H1 (cell line): ENCODE data around the gene SOX30. TPM values are rescaled to one million over a fixed set of nuclear protein-coding genes. Genes with fewer than 3 reads are reported as not detected.

ENCODE experiments used
- CTCF ChIA-PET: fragments of 300-600 bp; sonication (Branson Sonifier 250); formaldehyde crosslinking; loops from one replicate; lab custom pipeline; 2021; ENCODE audit not compliant: partially characterized antibody; lab: Charles Lee
- POLR2A ChIA-PET: fragments of 300-600 bp; sonication (Branson Sonifier 250); formaldehyde crosslinking; loops from one replicate; lab custom pipeline; 2021; ENCODE audit warnings: inconsistent platforms; ENCODE audit not compliant: partially characterized antibody; lab: Charles Lee
- DNase-seq, 2 experiments: peaks; one replicate each; pipeline versions ENCODE4 v3.0.0 to v3.0.0-alpha.2; 2010 to 2022; ENCODE audit warnings: low spot score in 2 of 2, low read depth in 1 of 2, mixed read lengths in 1 of 2
- FAIRE-seq: peaks from 2 replicates; lab custom pipeline; 2011; peaks lifted over from hg19 to GRCh38; lab: Jason Lieb, UNC
- H2AFZ ChIP-seq: 2 replicates; pipeline ENCODE4 v1.8.1; 2012; ENCODE audit warnings: low read length, inconsistent platforms
- H2AK5ac ChIP-seq: 2 replicates; pipeline ENCODE4 v1.6.1; 2013; ENCODE audit warnings: low read depth, low read length
- H2BK120ac ChIP-seq: replicated peaks from 2 replicates; pipeline ENCODE3; 2013; ENCODE audit warnings: low read depth, low read length, inconsistent platforms
- H2BK12ac ChIP-seq: 2 replicates; pipeline ENCODE4 v1.6.1; 2013; ENCODE audit warnings: low read depth, low read length
- H2BK15ac ChIP-seq: 2 replicates; pipeline ENCODE4 v1.6.1; 2013; ENCODE audit warnings: low read length
- H2BK20ac ChIP-seq: 2 replicates; pipeline ENCODE4 v1.6.1; 2013; ENCODE audit warnings: low read length
- H2BK5ac ChIP-seq: 2 replicates; pipeline ENCODE4 v1.6.1; 2013; ENCODE audit warnings: low read depth, low read length
- H3K14ac ChIP-seq: 2 replicates; pipeline ENCODE4 v1.6.1; 2013; ENCODE audit warnings: inconsistent platforms; ENCODE audit not compliant: insufficient read length
- H3K18ac ChIP-seq: 2 replicates; pipeline ENCODE4 v1.6.1; 2013; ENCODE audit warnings: low read length; ENCODE audit errors: extremely low read depth
- H3K23ac ChIP-seq: 2 replicates; pipeline ENCODE4 v1.6.1; 2013; ENCODE audit warnings: inconsistent platforms; ENCODE audit not compliant: insufficient read length
- H3K23me2 ChIP-seq: 2 replicates; pipeline ENCODE4 v1.6.1; 2013; ENCODE audit warnings: low read depth, low read length
- H3K27ac ChIP-seq: 2 replicates; pipeline ENCODE4 v1.6.1; 2011; ENCODE audit warnings: low read depth, low read length, inconsistent platforms
- H3K27me3 ChIP-seq, 4 experiments: replicated peaks in 1 of 4; 1 replicate in 1 of 4; 2 replicates in 3 of 4; pipeline versions ENCODE4 v1.6.1 to v1.8.1; 2011 to 2013; ENCODE audit warnings: low read length in 3 of 4, mild to moderate bottlenecking in 3 of 4, inconsistent platforms in 2 of 4, mixed read lengths in 2 of 4, moderate library complexity in 1 of 4; ENCODE audit not compliant: control insufficient read depth in 3 of 4, insufficient read depth in 3 of 4; ENCODE audit errors: extremely low read depth in 1 of 4
- H3K36me3 ChIP-seq, 4 experiments: 2 replicates each; pipeline versions ENCODE4 v1.6.1 to v1.8.1; 2011 to 2013; ENCODE audit warnings: mild to moderate bottlenecking in 4 of 4, low read length in 3 of 4, moderate library complexity in 2 of 4, control low read depth in 1 of 4, inconsistent platforms in 1 of 4; ENCODE audit not compliant: insufficient read depth in 4 of 4, control insufficient read depth in 2 of 4
- H3K4ac ChIP-seq: replicated peaks from 2 replicates; pipeline ENCODE3; 2013; ENCODE audit warnings: low read length, low read depth, mixed read lengths, inconsistent platforms; ENCODE audit not compliant: insufficient read length
- H3K4me1 ChIP-seq, 4 experiments: replicated peaks in 1 of 4; 1 replicate in 1 of 4; 2 replicates in 3 of 4; pipeline versions ENCODE4 v1.6.1 to v1.8.1; 2011 to 2013; ENCODE audit warnings: low read length in 3 of 4, inconsistent platforms in 2 of 4, mixed read lengths in 1 of 4; ENCODE audit not compliant: insufficient read depth in 4 of 4, control insufficient read depth in 3 of 4
- H3K4me2 ChIP-seq, 2 experiments: 2 replicates each; pipeline versions ENCODE4 v1.6.1 to v1.8.1; 2011 to 2013; ENCODE audit warnings: low read depth in 2 of 2, low read length in 2 of 2, control low read depth in 1 of 2, inconsistent platforms in 1 of 2, mild to moderate bottlenecking in 1 of 2; ENCODE audit not compliant: insufficient read depth in 1 of 2
- H3K4me3 ChIP-seq, 4 experiments: fragments of 200-600, 300-600 bp in 1 of 4; sonication (generic), shearing (Covaris generic), sonication (Bioruptor Twin) in 1 of 4; 2 replicates each; pipeline versions ENCODE4 v1.5.1 to v1.8.1; 2011 to 2016; ENCODE audit warnings: low read length in 4 of 4, low read depth in 3 of 4, control low read depth in 2 of 4, inconsistent platforms in 2 of 4, mild to moderate bottlenecking in 2 of 4, mixed read lengths in 1 of 4, moderate library complexity in 1 of 4; ENCODE audit not compliant: insufficient read depth in 2 of 4; ENCODE audit errors: extremely low read depth in 1 of 4
- H3K56ac ChIP-seq: replicated peaks from 2 replicates; pipeline ENCODE3; 2013; ENCODE audit warnings: low read depth, mild to moderate bottlenecking, mixed read lengths, low read length, inconsistent platforms; ENCODE audit not compliant: insufficient read length
- H3K79me1 ChIP-seq: 2 replicates; pipeline ENCODE4 v1.6.1; 2013; ENCODE audit warnings: low read depth, low read length, control low read depth
- H3K79me2 ChIP-seq, 2 experiments: 2 replicates each; pipeline versions ENCODE4 v1.6.1 to v1.8.1; 2012 to 2013; ENCODE audit warnings: low read length in 2 of 2, mild to moderate bottlenecking in 2 of 2, inconsistent platforms in 1 of 2; ENCODE audit not compliant: insufficient read depth in 2 of 2, control insufficient read depth in 1 of 2
- H3K9ac ChIP-seq, 4 experiments: replicated peaks in 1 of 4; 1 replicate in 1 of 4; 2 replicates in 3 of 4; pipeline versions ENCODE4 v1.6.1 to v1.8.1; 2011 to 2013; ENCODE audit warnings: low read depth in 3 of 4, low read length in 3 of 4, control low read depth in 2 of 4, mild to moderate bottlenecking in 2 of 4, moderate library complexity in 2 of 4, inconsistent platforms in 1 of 4; ENCODE audit errors: extremely low read depth in 1 of 4
- H3K9me3 ChIP-seq, 2 experiments: 2 replicates each; pipeline versions ENCODE4 v1.6.1 to v1.8.1; 2012 to 2013; ENCODE audit warnings: mild to moderate bottlenecking in 2 of 2, moderate library complexity in 2 of 2, control low read depth in 1 of 2, inconsistent platforms in 1 of 2, low read depth in 1 of 2, low read length in 1 of 2, mixed read lengths in 1 of 2; ENCODE audit not compliant: insufficient read depth in 2 of 2
- H4K20me1 ChIP-seq, 2 experiments: replicated peaks in 1 of 2; 2 replicates each; pipeline versions ENCODE3 to v1.8.1; 2011 to 2013; ENCODE audit warnings: inconsistent platforms in 2 of 2, low read length in 2 of 2, mild to moderate bottlenecking in 1 of 2; ENCODE audit not compliant: insufficient read depth in 2 of 2, control insufficient read depth in 1 of 2
- H4K5ac ChIP-seq: 2 replicates; pipeline ENCODE4 v1.6.1; 2013; ENCODE audit warnings: low read length, low read depth, mixed read lengths, inconsistent platforms; ENCODE audit not compliant: insufficient read length
- H4K8ac ChIP-seq: 2 replicates; pipeline ENCODE4 v1.8.0; 2013; ENCODE audit warnings: mild to moderate bottlenecking, moderate library complexity, low read length, inconsistent platforms; ENCODE audit not compliant: insufficient read depth; ENCODE audit errors: extremely low read depth
- H4K91ac ChIP-seq: replicated peaks from 2 replicates; pipeline ENCODE3; 2013; ENCODE audit warnings: low read length, mixed read lengths, inconsistent platforms; ENCODE audit not compliant: insufficient read length
- CTCF ChIP-seq, 3 experiments: IDR thresholded peaks; 1 replicate in 2 of 3; 2 replicates in 1 of 3; pipeline versions ENCODE4 v1.5.1 to v1.6.1; 2011; ENCODE audit warnings: low read length in 3 of 3, mild to moderate bottlenecking in 3 of 3, inconsistent platforms in 2 of 3, low read depth in 1 of 3, moderate library complexity in 1 of 3; ENCODE audit not compliant: insufficient read depth in 1 of 3; ENCODE audit errors: control extremely low read depth in 1 of 3
- HDAC6 ChIP-seq: IDR thresholded peaks from one replicate; pipeline ENCODE4 v1.7.1; 2012; ENCODE audit warnings: low read depth, mild to moderate bottlenecking, inconsistent platforms, low read length, moderate library complexity
- RAD21 ChIP-seq, 2 experiments: IDR thresholded peaks in 1 of 2; conservative IDR thresholded peaks in 1 of 2; 2 replicates each; pipeline ENCODE4 v1.6.1; 2011; ENCODE audit warnings: low read depth in 2 of 2, low read length in 2 of 2, improper control_type of control experiment in 1 of 2, inconsistent platforms in 1 of 2, mild to moderate bottlenecking in 1 of 2, moderate library complexity in 1 of 2
- WGBS, 2 experiments: shearing (Covaris generic) in 1 of 2; methylation state at CpG; one replicate each; pipeline versions ENCODE4 v1.1.6 to v1.1.7; 2013 to 2015; ENCODE audit warnings: low lambda C conversion rate in 2 of 2, mixed read lengths in 2 of 2, inconsistent platforms in 1 of 2, low coverage in 1 of 2, missing lambda C conversion rate in 1 of 2; ENCODE audit not compliant: insufficient replicate concordance in 2 of 2, insufficient coverage in 1 of 2, insufficient read length in 1 of 2; ENCODE audit errors: extremely low coverage in 1 of 2, missing lambda C conversion rate in 1 of 2; 5-methylcytosine and 5-hydroxymethylcytosine counted together
- polyA plus RNA-seq, 7 experiments: library from polyadenylated mRNA; depleted of rRNA in 3 of 7; stranded (reverse) in 5 of 7; unstranded in 2 of 7; fragments of >200 nt in 5 of 7; fragments of 200-250 nt in 2 of 7; gene quantifications; 1 replicate in 5 of 7; 2 replicates in 1 of 7; 4 replicates in 1 of 7; pipeline versions ENCODE4 v1.2.1 to v1.2.3, GENCODE V29; 2011 to 2013; ENCODE audit warnings: missing spikeins in 2 of 7, mixed read lengths in 2 of 7
- total RNA-seq: library from RNA; stranded (reverse); fragmentation: NEBNext Ultra II Directional; extraction: Animal tissue kit (Norgen Biotek cat#: 25700); gene quantifications from 2 replicates; pipeline ENCODE4 v1.2.1, GENCODE V29; 2021

SOX30 gene
- total and polyA plus RNA-seq, 2 of the 8 experiments (the other 6 are each of a cell fraction or from before 2014, with no cell fraction given): 0.35 TPM; not detected in 1

DNA sequence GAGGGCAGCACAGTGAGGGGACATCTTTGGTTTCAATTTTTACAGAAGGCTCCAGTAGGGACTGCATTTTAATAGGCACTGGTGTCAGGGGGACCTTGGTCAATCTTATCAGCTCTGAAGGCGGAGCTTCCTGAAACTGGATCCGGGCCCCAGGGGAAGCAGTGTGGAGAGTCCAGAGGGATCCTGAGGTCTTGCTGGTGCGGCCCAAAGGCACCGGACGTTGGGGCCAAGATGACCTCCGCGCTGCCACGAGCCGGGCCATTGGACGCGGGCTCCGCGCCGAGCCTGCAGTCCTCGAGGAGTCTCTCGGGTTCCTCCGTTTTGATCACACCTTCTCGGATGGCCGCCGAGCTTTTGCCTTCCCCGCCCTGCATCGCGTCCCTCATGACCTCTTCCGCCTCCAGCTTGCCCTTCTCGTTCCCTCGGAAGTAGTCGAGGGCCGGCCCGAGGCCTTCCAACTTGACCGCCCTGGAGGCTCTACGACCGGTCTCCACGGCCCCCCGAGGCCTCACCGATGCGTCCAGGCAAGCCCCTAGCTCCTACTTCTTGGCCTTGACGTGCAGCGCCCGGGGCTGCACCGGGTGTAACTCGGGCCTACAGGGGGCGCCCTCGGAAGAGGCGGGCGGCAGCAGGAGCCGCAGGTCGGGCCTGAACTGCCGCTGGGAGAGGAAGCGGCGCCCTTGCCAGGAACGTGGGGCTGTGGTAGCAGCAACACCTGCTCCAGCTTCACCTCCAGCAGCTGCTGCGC lies 37.9 kb upstream of the SOX30 start:
- Histone ChIP-seq H2BK15ac (no peak overlapping the region), H3K27me3 (no peaks in the 10 kb centered on the region), H3K4me1 (no peaks in the 10 kb centered on the region), H3K9me3 (peaks cover 0 to 19% of the 10 kb centered on the region in 2 experiments; a peak in 1 of 4 replicates), H3K18ac (no peak overlapping the region), H4K8ac (peak overlapping the region; percentile 68; the same call in 1 of the 2 replicates), H2AK5ac (no peak overlapping the region)
- WGBS, 2 experiments: 95% methylated on average over 45 of the region's 52 CpGs; no CpG with 5 or more reads in 1 of the 2 experiments
- POLR2A ChIA-PET: no interaction called here
- TF ChIP-seq CTCF (IDR thresholded peaks at IDR 0.05; ENCODE audit: control extremely low read depth in 1 of 3, insufficient read depth in 1 of 3, low read depth in 1 of 3, low read length in 3 of 3): peak; percentile 23 to 36 (median 24); a peak in 3 of 4 replicates
- no peak for TF ChIP-seq HDAC6
- TF ChIP-seq RAD21 (IDR thresholded peaks at IDR 0.05 in 1 of 2, conservative IDR thresholded peaks at IDR 0.05 in 1 of 2; ENCODE audit: low read depth in 2 of 2, low read length in 2 of 2): peak in 1 of 2 experiments; percentile 4; a peak in 1 of 4 replicates
- TF ChIP-seq, all 59 proteins: peak for 2
- H3K23me2 ChIP-seq: no peaks in the 10 kb centered on the region
- no peaks in the 10 kb centered on the region for H3K79me1 ChIP-seq
- H4K91ac ChIP-seq: no peak overlapping the region
- H4K5ac ChIP-seq: no peak overlapping the region
- no peak overlapping the region for H3K9ac ChIP-seq
- H2BK5ac ChIP-seq: no peak overlapping the region
- H2BK20ac ChIP-seq: no peak overlapping the region
- H4K20me1 ChIP-seq: no peaks in the 10 kb centered on the region
- peak in 1 of 2 experiments; percentile 60 for DNase-seq
- no peaks in the 10 kb centered on the region for H3K79me2 ChIP-seq
- no peak overlapping the region for H3K27ac ChIP-seq
- no peak overlapping the region for H3K4me2 ChIP-seq
- no peak overlapping the region for H3K23ac ChIP-seq
- no peaks in the 10 kb centered on the region for H3K36me3 ChIP-seq
- H3K4ac ChIP-seq: no peak overlapping the region
- no peak overlapping the region for H2BK12ac ChIP-seq
- H2BK120ac ChIP-seq: no peak overlapping the region
- no peak overlapping the region for H3K4me3 ChIP-seq
- FAIRE-seq: no peak
- no peak overlapping the region for H3K56ac ChIP-seq
- no peak overlapping the region; the same call in 1 of the 2 replicates for H2AFZ ChIP-seq
- CTCF ChIA-PET: interaction anchor here (0.7 to 3.4 kb wide), 10 partner anchors 9 to 246 kb away, joined by 3 to 15 read pairs (median 4); no protein-coding TSS in a partner anchor
- H3K14ac ChIP-seq: no peak overlapping the region
